Endothelial cell of umbilical vein (primary cell): ENCODE data around the gene ARL6IP6.

Experiments used
- CTCF ChIP-seq, 2 donors: IDR thresholded peaks; 1 replicate in 1 of 2; 2 replicates in 1 of 2; pipeline ENCODE4 v1.5.1; 2011; ENCODE audit warnings: low read length in 2 of 2, mild to moderate bottlenecking in 2 of 2, moderate library complexity in 2 of 2, control low read depth in 1 of 2, inconsistent platforms in 1 of 2, low read depth in 1 of 2; ENCODE audit not compliant: insufficient read depth in 1 of 2; ENCODE audit errors: extremely low read depth in 1 of 2
- EZH2 ChIP-seq: IDR thresholded peaks from 2 replicates; pipeline ENCODE4 v1.6.1; 2012; ENCODE audit warnings: borderline replicate concordance, low read depth, mild to moderate bottlenecking, moderate library complexity, low read length, inconsistent platforms; ENCODE audit not compliant: severe bottlenecking
- POLR2A ChIP-seq: IDR thresholded peaks from 2 replicates; pipeline ENCODE4 v1.6.1; 2012; ENCODE audit warnings: low read depth, mild to moderate bottlenecking, control low read depth, low read length

DNA sequence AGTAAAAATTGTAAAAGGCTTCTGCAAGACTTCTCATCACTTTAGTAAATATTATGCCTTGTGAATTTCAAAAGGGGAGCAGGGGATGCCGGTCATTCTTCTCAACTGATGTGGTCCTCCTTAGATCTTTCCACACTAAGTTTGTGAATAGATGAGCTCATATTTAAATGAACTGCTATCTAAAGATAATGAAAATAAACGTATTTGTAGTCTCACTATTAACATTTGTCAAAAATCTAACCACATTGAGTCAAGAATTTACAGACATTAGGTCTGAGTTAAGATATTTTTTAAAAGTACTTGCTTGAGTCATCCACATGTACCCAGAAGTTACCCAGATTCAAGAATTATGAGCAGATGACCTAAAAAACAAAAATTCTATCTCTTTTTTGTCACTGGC is 7.7 kb upstream of the ARL6IP6 start:
- TF ChIP-seq EZH2, result no peak
- no peak for TF ChIP-seq POLR2A
- no peak for TF ChIP-seq CTCF (IDR thresholded peaks at IDR 0.05; ENCODE audit: extremely low read depth in 1 of 2, insufficient read depth in 1 of 2, low read depth in 1 of 2, low read length in 2 of 2)
